CD4-positive, alpha-beta T cell treated with Interleukin-6 for 4 hours (primary cell): Measurements from ENCODE around the gene GMPR2.

Experiments used
- DNase-seq: peaks from one replicate; pipeline ENCODE4 v3.0.0-alpha.2; 2020; ENCODE audit warnings: mixed read lengths

The GMPR2 gene

DNA sequence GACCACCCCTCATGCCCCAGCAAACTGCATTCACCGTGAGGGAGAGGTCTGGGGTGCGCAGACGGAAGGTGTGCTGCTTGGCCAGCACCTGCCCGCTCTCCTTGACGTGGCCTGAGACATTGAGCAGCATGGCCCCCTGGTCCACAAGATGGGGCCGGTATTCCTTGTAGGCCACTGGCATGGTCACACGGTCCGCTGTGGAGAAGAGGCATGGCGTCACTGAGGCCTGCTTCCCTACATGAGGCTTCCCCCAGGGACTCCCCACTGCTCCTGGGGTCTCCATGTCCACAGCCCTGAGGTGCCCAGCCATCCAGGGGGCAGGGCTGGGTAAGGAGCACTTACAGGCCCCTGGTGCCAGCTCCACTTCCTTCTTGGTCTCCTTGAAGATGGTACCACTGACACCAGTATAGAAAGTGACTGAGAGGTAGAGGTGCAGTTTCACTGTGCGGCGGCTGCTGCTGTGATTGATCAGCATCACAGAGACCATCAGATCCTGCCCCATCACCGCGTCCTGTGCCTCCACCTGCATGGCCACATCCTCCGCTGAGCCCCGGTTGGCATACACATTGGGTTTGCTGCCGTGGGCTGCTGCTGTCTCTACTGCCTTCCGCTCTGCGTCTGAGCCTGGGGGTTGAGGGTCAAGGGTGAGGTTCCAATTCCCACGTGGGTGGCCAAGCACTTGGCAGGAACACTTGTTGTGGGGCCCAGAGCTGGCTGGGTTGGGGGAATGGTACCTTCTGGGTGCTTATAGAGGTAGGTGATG is 22.1 kb downstream of the GMPR2 start:
- no peak for DNase-seq

- DNase-seq: no peak
Measured at GRCh38 chr14:24255438-24255837, 22.7 kb downstream of the GMPR2 start.

DNA sequence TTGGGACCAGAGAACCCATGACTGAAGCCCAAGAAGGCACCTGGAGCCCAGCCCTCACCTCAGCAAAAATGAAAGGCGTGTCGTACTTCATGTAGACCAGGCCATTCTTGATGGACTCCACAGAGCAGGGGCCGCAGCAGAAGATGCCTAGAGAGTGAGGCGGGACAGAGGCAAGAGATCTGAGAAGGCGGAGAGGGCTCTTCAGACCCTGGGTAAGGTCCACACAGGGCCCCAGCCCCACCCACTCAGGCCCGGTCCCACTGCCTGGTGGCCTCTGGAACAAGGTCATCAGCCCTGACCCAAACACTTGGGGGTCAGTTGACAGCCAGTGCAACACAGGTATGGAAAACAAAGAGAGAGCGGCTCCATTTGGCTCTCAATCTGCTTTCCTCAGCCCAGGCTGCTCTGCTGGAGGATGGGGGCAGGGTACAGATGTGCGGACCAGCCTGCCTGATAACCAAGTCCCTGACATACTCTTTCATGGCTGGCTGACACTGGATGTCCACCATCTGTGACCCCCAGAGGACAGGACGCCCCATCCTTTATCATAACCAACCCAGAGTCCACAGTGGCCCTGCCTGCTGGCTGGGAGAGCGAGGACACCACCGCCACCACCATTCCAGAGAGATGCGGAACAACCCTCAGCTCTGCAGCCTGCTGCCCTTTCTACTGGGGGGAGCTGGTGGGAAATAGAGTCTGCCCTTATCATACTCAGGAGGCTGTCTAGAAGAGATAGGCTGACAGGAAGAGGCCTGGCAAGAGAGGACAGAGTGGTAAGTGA is 23.4 kb downstream of the GMPR2 start:
- no peak for DNase-seq

GRCh38 chr14:24256960-24257359 is 24.2 kb downstream of the GMPR2 start:
- DNase-seq: no peak

GRCh38 chr14:24258119-24258518 is 25.4 kb downstream of the GMPR2 start:
- DNase-seq: no peak

GRCh38 chr14:24258548-24259265 is 26.0 kb downstream of the GMPR2 start:
- DNase-seq: no peak

- DNase-seq: no peak
Measured at GRCh38 chr14:24259282-24260025, 26.7 kb downstream of the GMPR2 start.

- no peak for DNase-seq
Measured at GRCh38 chr14:24260026-24260779, 27.5 kb downstream of the GMPR2 start.

DNA sequence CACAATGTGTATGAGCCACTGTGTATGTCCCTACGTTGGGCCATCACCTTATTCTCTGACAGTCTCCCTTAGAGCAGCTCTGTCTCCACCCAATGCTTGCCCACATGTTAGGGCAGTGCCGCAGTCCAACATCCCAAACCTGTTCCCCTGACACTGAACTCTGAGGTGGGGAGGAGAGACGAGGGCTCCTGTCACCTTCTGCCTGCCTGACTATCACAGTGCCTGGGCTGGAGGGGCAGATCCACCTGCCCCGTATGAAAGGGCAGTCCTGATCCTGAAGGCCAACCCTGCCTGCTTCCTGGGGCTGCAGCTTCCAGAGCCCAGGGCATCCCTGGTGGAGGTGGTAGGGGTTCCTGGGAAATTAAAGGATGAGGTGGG is 28.0 kb downstream of the GMPR2 start:
- no peak for DNase-seq

DNA sequence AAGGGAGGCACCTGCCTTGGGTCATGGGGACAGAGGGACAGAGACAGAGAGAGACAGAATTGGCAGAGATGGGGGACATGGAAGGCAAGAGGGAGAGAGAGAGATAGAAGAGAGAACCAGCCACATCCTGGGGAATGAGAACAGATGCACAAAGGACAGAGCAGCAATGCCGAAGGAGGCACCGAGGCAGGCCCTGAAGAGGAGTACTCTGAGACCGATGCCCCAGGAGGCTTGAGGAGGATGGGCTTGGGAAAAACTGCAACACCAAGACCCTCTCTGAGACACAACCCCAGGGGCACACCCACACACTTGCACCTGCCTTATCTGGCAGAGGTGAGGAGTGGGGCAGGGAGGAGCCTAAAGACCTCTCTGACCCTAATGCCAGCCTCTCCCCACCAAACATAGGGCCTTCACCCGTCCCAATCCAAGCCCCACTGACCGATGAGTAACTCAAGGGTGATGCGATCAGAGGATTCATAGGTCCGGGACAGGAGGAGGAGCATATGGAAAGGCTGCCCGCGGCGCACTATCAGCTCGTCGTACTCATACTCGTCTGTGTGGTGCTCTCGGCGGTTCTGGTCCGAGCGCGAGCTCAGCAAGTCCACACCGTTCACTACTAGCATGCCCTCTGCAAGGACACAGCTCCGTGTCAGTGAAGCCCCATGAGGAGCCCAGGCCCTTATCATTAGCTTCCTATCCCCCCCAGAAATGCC is 28.7 kb downstream of the GMPR2 start:
- no peak for DNase-seq

DNA sequence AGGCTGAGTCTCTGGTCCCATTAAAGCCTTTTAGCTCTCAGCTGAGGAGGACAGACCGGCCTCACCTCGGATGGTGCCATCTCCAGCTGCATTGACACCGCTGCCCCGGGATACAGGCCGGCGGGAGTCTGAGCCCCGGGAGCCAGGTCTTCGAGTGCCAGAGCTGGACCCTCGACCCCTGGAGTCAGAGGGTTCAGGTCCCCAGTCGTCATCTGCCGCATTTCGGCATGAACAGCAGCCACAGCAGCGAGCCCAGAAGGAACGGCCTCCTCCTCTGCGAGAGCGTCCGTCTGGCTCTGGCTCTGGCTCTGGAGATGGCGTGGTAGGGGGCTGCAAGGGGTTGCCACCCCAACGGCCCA is 29.2 kb downstream of the GMPR2 start:
- no peak for DNase-seq

DNA sequence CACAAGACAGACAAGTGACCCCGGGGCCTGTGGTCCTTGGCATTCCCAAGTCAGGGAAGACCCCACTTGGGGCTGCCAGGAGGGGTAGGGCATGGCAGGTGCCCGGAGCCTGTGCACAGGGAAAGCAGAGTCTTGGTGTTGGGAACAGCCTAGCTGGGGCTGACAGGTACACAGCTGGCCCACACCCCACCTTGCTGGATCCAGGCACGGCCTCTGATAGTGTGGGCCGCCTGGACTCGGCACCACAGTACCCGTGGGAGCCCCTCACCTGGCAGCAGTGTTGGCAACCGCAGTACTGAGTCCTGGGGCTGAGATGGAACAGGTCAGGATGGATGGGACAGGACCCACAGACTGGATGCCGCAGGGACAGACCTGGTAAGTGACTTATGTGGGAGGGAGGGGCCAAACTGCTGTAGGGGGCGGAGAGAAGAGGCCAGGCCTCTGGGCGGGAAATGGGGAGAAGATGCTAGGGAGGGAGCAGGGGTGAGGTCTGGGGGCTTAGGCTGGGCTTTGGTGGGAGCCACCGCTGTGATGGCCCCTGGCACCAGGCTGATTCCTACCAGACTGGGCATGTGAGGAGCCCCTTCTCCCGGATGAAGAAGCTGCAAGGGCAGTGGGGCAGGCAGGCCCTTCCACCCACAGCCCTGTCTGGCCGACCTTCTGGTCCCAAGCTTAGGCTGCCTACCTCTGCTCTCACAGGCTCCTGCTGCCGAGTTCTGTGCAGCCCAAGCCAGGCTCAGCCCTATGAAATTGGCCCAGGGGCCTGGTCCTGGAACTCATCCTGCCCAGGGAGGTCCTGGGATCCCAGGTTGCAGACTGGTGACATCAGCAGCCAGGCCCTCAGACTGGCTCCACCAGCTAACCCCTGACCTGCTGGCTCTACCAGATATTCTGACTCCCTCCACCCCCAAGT is 30.3 kb downstream of the GMPR2 start, which contains the start of gene TGM1:
Gene TGM1 (minus strand): TSS at position 357 of the 913 bp plus-strand sequence. CDS start 825 bp downstream, outside the sequence.
- DNase-seq: no peak

GRCh38 chr14:24263848-24264247 is 31.1 kb downstream of the GMPR2 start:
- no peak for DNase-seq

DNA sequence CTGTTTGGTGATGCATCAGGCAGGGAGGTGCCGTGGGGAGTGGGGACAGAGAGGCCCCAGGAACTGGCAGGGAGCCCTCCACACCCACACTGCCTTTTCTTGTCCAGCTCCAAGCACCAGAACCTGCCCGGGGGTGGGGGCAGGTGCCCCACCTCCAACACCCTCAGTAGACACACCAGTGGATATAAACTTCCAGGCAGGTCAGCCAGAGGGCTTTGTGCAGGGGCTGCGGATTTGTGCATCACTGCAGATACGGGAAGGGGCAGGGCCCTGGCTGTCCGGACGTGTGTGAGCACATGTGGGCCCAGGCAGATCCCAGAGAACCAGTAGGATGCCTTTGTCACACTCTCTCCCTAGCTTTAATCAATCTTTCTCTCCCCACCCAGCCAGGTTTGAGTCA is 31.6 kb downstream of the GMPR2 start:
- no peak for DNase-seq

DNA sequence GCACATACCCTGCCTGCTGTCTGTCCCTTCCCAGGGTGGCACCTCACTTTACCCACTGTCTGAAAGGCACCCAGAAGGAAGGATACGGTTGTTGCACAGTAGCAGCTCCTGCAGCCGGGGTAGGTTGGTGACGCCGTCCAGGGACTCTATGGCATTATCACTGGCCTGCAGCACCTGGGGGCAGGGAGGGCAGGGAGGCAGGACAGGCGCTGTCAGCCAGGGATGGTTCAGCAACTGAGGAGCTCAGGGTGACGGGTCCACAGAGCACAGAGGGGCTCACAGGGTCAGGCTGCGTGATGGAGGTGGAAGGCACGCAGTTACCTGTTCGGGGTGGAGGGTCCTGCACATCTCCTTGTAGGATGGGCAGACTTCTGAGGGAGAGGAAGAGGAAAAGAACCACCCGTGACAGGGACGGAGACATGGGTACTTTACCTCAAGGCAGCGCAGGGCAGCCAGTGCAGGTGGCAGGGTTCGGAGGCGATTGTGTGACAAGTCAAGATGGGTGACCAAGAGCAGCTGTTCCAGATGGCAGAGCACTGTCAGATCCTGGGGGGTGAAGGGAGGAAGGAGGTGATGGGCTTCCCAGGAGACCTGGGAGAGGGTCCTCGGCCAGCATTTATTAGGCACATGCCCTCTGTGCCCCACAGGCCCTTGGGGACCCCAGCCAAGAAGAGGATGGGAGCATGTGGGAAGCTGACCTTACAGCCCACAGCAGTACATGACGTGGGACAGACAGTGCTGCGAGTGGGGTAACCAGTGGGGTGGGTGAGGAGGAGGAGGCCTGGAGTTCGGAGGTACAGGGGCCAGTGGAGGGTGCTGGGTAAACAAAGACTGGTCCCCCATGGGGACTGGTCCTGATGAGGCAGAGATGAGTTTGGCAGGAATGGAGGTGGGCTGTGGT is 33.9 kb downstream of the GMPR2 start:
- no peak for DNase-seq

DNA sequence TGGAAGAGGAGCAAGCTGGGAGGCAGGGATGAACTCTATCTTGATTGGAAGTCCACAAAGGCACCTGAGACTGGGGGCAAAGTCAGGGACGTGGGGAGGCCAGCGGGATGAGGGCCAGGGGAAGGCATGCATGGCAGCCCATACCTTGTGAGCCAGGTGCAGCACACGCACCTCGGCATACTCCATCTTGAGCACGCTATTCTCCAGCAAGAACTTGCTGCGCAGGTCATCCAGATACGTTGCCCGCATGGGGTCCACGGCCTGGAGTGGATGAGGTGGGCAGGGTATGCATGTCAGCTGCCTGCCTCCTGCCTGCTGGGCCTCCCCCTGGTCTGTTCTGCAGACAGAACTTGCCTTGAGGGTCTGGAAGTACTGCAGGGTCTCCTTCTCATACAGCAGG is 34.8 kb downstream of the GMPR2 start:
- DNase-seq: no peak

GRCh38 chr14:24268225-24268624 is 35.5 kb downstream of the GMPR2 start:
- DNase-seq: no peak

- DNase-seq: no peak
Measured at GRCh38 chr14:24269368-24269767, 36.6 kb downstream of the GMPR2 start.

GRCh38 chr14:24269910-24270536 is 37.3 kb downstream of the GMPR2 start:
- no peak for DNase-seq
